WTC11 (cell line): ENCODE measurements around the gene SAMD5. TPM values are rescaled to one million over a fixed set of nuclear protein-coding genes. Genes with fewer than 3 reads are reported as not detected.

Experiments
- ATAC-seq: fragments of 200-7000 bp; cut with Tn5 transposase; 2 replicates; pipeline ENCODE4 v1.10.0; 2021; ENCODE audit warnings: mild to moderate bottlenecking, moderate library complexity
- CTCF ChIA-PET: fragments of 300-600 bp; sonication (Branson Sonifier 250); formaldehyde crosslinking; loops from one replicate; lab custom pipeline; 2021; ENCODE audit warnings: antibody characterized with exemption; lab: Charles Lee
- POLR2A ChIA-PET: fragments of 350-600 bp; sonication (Branson Sonifier 250); formaldehyde crosslinking; loops from one replicate; lab custom pipeline; 2021; ENCODE audit warnings: antibody characterized with exemption; lab: Charles Lee
- DNase-seq: peaks from one replicate; pipeline ENCODE4 v3.0.0; 2021; ENCODE audit warnings: low spot score
- H3K27ac Mint-ChIP-seq: 2 replicates; pipeline ENCODE4 v1.8.0; 2021; ENCODE audit warnings: mixed read lengths
- H3K27me3 Mint-ChIP-seq: 2 replicates; pipeline ENCODE4 v1.8.0; 2021; ENCODE audit warnings: low read depth, mild to moderate bottlenecking, moderate library complexity, mixed read lengths
- H3K36me3 Mint-ChIP-seq: 2 replicates; pipeline ENCODE4 v1.8.0; 2021; ENCODE audit warnings: mixed read lengths
- H3K4me1 Mint-ChIP-seq: 2 replicates; pipeline ENCODE4 v1.8.0; 2022; ENCODE audit warnings: mixed read lengths
- H3K4me3 Mint-ChIP-seq: 2 replicates; pipeline ENCODE4 v1.8.0; 2021; ENCODE audit warnings: mild to moderate bottlenecking, moderate library complexity, mixed read lengths
- H3K9me3 Mint-ChIP-seq: 2 replicates; pipeline ENCODE4 v1.8.0; 2021; ENCODE audit warnings: mixed read lengths
- ATF2 ChIP-seq: sonication (generic); formaldehyde crosslinking; IDR thresholded peaks from 2 replicates; pipeline ENCODE4 v1.8.1; 2022; ENCODE audit warnings: low read depth, missing genetic modification reagents, borderline replicate concordance
- ATF3 ChIP-seq: sonication (generic); formaldehyde crosslinking; conservative IDR thresholded peaks from 2 replicates; pipeline ENCODE4 v1.8.1; 2022; ENCODE audit warnings: mild to moderate bottlenecking, missing genetic modification reagents
- ATF6 ChIP-seq: sonication (generic); formaldehyde crosslinking; IDR thresholded peaks from 2 replicates; pipeline ENCODE4 v1.8.1; 2023; ENCODE audit warnings: mild to moderate bottlenecking, missing genetic modification reagents
- CREB1 ChIP-seq: sonication (generic); formaldehyde crosslinking; IDR thresholded peaks from 2 replicates; pipeline ENCODE4 v1.8.0; 2023; ENCODE audit warnings: mild to moderate bottlenecking, missing genetic modification reagents
- CTCF ChIP-seq: fragments of 200-600 bp; IDR thresholded peaks from 2 replicates; pipeline ENCODE4 v1.8.0; 2022; ENCODE audit warnings: antibody characterized with exemption
- ERG ChIP-seq: fragments of 250-450 bp; sonication (Bioruptor Pico); IDR thresholded peaks from 2 replicates; pipeline ENCODE4 v1.8.0; 2021; ENCODE audit warnings: mild to moderate bottlenecking
- FOXP4 ChIP-seq: sonication (generic); formaldehyde crosslinking; IDR thresholded peaks from 2 replicates; pipeline ENCODE4 v1.8.0; 2022; ENCODE audit warnings: mild to moderate bottlenecking, missing genetic modification reagents
- JAZF1 ChIP-seq: fragments of 250-450 bp; sonication (Bioruptor Pico); IDR thresholded peaks from 2 replicates; pipeline ENCODE4 v1.9.0; 2021; ENCODE audit warnings: moderate library complexity, mild to moderate bottlenecking, inconsistent platforms
- KAT7 ChIP-seq: sonication (generic); formaldehyde crosslinking; IDR thresholded peaks from 2 replicates; pipeline ENCODE4 v1.8.1; 2023; ENCODE audit warnings: missing genetic modification reagents, mild to moderate bottlenecking, borderline replicate concordance
- MAX ChIP-seq: sonication (generic); formaldehyde crosslinking; IDR thresholded peaks from 2 replicates; pipeline ENCODE4 v1.8.0; 2022; ENCODE audit warnings: mild to moderate bottlenecking, missing genetic modification reagents
- MXD4 ChIP-seq: fragments of 250-450 bp; sonication (Bioruptor Pico); IDR thresholded peaks from 2 replicates; pipeline ENCODE4 v1.8.0; 2021; ENCODE audit warnings: mild to moderate bottlenecking, moderate library complexity, borderline replicate concordance
- MYBL2 ChIP-seq: sonication (generic); formaldehyde crosslinking; IDR thresholded peaks from 2 replicates; pipeline ENCODE4 v1.8.1; 2023; ENCODE audit warnings: mild to moderate bottlenecking, moderate library complexity, missing genetic modification reagents
- SMAD4 ChIP-seq: sonication (generic); formaldehyde crosslinking; IDR thresholded peaks from 2 replicates; pipeline ENCODE4 v1.8.0; 2022; ENCODE audit warnings: mild to moderate bottlenecking, missing genetic modification reagents
- SOX15 ChIP-seq: fragments of 250-450 bp; sonication (Bioruptor Pico); IDR thresholded peaks from 2 replicates; pipeline ENCODE4 v1.9.0; 2021; ENCODE audit warnings: mild to moderate bottlenecking
- SP1 ChIP-seq: sonication (generic); formaldehyde crosslinking; conservative IDR thresholded peaks from 2 replicates; pipeline ENCODE4 v1.8.1; 2022; ENCODE audit warnings: missing genetic modification reagents
- TEAD1 ChIP-seq: sonication (generic); formaldehyde crosslinking; IDR thresholded peaks from 2 replicates; pipeline ENCODE4 v1.8.0; 2022; ENCODE audit warnings: mild to moderate bottlenecking, missing genetic modification reagents
- ZBTB21 ChIP-seq: sonication (generic); formaldehyde crosslinking; IDR thresholded peaks from 2 replicates; pipeline ENCODE4 v1.8.1; 2023; ENCODE audit warnings: mild to moderate bottlenecking, missing genetic modification reagents, borderline replicate concordance
- ZNF281 ChIP-seq: sonication (generic); formaldehyde crosslinking; IDR thresholded peaks from 2 replicates; pipeline ENCODE4 v1.8.0; 2023; ENCODE audit warnings: mild to moderate bottlenecking, missing genetic modification reagents
- ZSCAN18 ChIP-seq: fragments of 250-450 bp; sonication (Bioruptor Pico); IDR thresholded peaks from 2 replicates; pipeline ENCODE4 v2.1.2; 2022; ENCODE audit warnings: mild to moderate bottlenecking, moderate library complexity
- total RNA-seq: library from RNA; stranded (reverse); gene quantifications from 3 replicates; pipeline ENCODE4 v1.2.3, GENCODE V29; 2021

The SAMD5 gene
- total RNA-seq, 1 experiment from 2014 or later: 0.39 TPM

- no peak overlapping the region for H3K4me3 Mint-ChIP-seq
- H3K4me1 Mint-ChIP-seq: no peaks in the 10 kb centered on the region
- no peak overlapping the region for H3K27ac Mint-ChIP-seq
- ATAC-seq (no peak), DNase-seq (no peak)
- TF ChIP-seq CTCF: no peak
- TF ChIP-seq JAZF1 (CRISPR knock-in tag): no peak
- TF ChIP-seq ZNF281: no peak
- TF ChIP-seq ATF6: no peak
- no peak for TF ChIP-seq MYBL2 (CRISPR knock-in tag)
- CTCF ChIA-PET: no interaction called here
- H3K36me3 Mint-ChIP-seq: peaks cover 2% of the 10 kb centered on the region; the same call in 1 of the 2 replicates
- POLR2A ChIA-PET: no interaction called here
- H3K9me3 Mint-ChIP-seq: peaks cover 17% of the 10 kb centered on the region
- H3K27me3 Mint-ChIP-seq: peaks cover 48% of the 10 kb centered on the region
These were observed 11.0 kb upstream of the SAMD5 start for GRCh38 chr6:147497472-147497871.

GRCh38 chr6:147503587-147503986 lies 4.9 kb upstream of the SAMD5 start:
- TF ChIP-seq SP1 (CRISPR knock-in tag): 0 out of 2 replicates have a peak, but pooled peaks have one; percentile 17
- no peak for TF ChIP-seq MXD4 (CRISPR knock-in tag)
- no peak for TF ChIP-seq CREB1 (CRISPR knock-in tag)
- TF ChIP-seq KAT7: no peak
- TF ChIP-seq FOXP4 (CRISPR knock-in tag): peak; percentile 30; the same call in 1 of the 2 replicates
- Mint-ChIP-seq H3K9me3 (no peaks in the 10 kb centered on the region), H3K27me3 (peaks cover 98% of the 10 kb centered on the region), H3K4me1 (peaks cover 16% of the 10 kb centered on the region), H3K36me3 (no peaks in the 10 kb centered on the region), H3K4me3 (no peak overlapping the region), H3K27ac (no peak overlapping the region)
- CTCF ChIA-PET: interaction anchor here (0.8 to 1.4 kb wide), 4 partner anchors 65 to 676 kb away, joined by 3 to 5 read pairs (median 4); no protein-coding TSS in a partner anchor
- POLR2A ChIA-PET: interaction anchor here (0.6 kb wide), 1 partner anchor 1013 kb away, joined by 7 read pairs; no protein-coding TSS in a partner anchor
- no peak for DNase-seq
- ATAC-seq: peak; percentile 40

GRCh38 chr6:147504848-147505247 lies 3.6 kb upstream of the SAMD5 start:
- H3K4me3 Mint-ChIP-seq: no peak overlapping the region
- ATAC-seq: no peak
- no peak for DNase-seq
- ChIA-PET POLR2A (no interaction called here), CTCF (no interaction called here)
- no peaks in the 10 kb centered on the region for H3K9me3 Mint-ChIP-seq
- peaks cover 98% of the 10 kb centered on the region for H3K27me3 Mint-ChIP-seq
- no peaks in the 10 kb centered on the region for H3K36me3 Mint-ChIP-seq
- H3K4me1 Mint-ChIP-seq: peaks cover 21% of the 10 kb centered on the region
- no peak overlapping the region for H3K27ac Mint-ChIP-seq
- TF ChIP-seq MAX (CRISPR knock-in tag) (no peak), ZSCAN18 (no peak), ZBTB21 (CRISPR knock-in tag) (no peak), ATF3 (CRISPR knock-in tag) (no peak), ATF2 (CRISPR knock-in tag) (no peak), TEAD1 (no peak), SMAD4 (no peak), ERG (CRISPR knock-in tag) (no peak), SOX15 (CRISPR knock-in tag) (no peak)
